HEK293 (cell line): ENCODE measurements around the gene AGAP1.

ENCODE experiments used
- CTCF ChIA-PET: fragments of 350-600 bp; formaldehyde crosslinking; extraction: SDS; loops from one replicate; lab custom pipeline; 2021; ENCODE audit warnings: antibody characterized with exemption; lab: Yijun Ruan, JAX
- POLR2A ChIA-PET: fragments of 300-600 bp; formaldehyde crosslinking; extraction: SDS; loops from one replicate; lab custom pipeline; 2020; ENCODE audit warnings: antibody characterized with exemption, inconsistent platforms; lab: Yijun Ruan, JAX
- H3K27ac ChIP-seq: fragments of 200-500 bp; sonication (Bioruptor generic); 2 replicates; pipeline ENCODE4 v1.5.1; 2014; ENCODE audit warnings: low read depth, low read length, control low read depth, inconsistent platforms; ENCODE audit errors: extremely low read depth
- H3K36me3 ChIP-seq, 2 experiments: fragments of 200-500 bp in 1 of 2; sonication (Bioruptor generic) in 1 of 2; 1 replicate in 1 of 2; 2 replicates in 1 of 2; pipeline ENCODE4 v1.5.1; 2014 to 2017; ENCODE audit warnings: inconsistent platforms in 2 of 2, low read length in 2 of 2; ENCODE audit not compliant: control insufficient read depth in 2 of 2, insufficient read depth in 1 of 2
- H3K4me1 ChIP-seq: fragments of 200-500 bp; sonication (Bioruptor generic); 2 replicates; pipeline ENCODE4 v1.5.1; 2014; ENCODE audit warnings: mild to moderate bottlenecking, low read length, inconsistent platforms; ENCODE audit not compliant: control insufficient read depth, insufficient read depth
- H3K4me3 ChIP-seq: 2 replicates; pipeline ENCODE4 v1.5.1; 2011; ENCODE audit warnings: low read depth, mild to moderate bottlenecking, control low read depth, low read length, moderate library complexity
- H3K9me3 ChIP-seq: fragments of 200-500 bp; sonication (Bioruptor generic); 2 replicates; pipeline ENCODE4 v1.5.1; 2014; ENCODE audit warnings: low read depth, low read length, inconsistent platforms; ENCODE audit not compliant: control insufficient read depth, insufficient read depth
- ATF2 ChIP-seq: fragments of 450-650 bp; formaldehyde crosslinking; IDR thresholded peaks from 2 replicates; pipeline ENCODE4 v1.5.1; 2016; ENCODE audit warnings: missing biosample characterization, missing genetic modification characterization, low read depth
- HIC1 ChIP-seq: fragments of 450-650 bp; formaldehyde crosslinking; IDR thresholded peaks from 2 replicates; pipeline ENCODE4 v1.5.1; 2016; ENCODE audit warnings: missing biosample characterization, missing genetic modification characterization
- KLF9 ChIP-seq: fragments of 450-650 bp; formaldehyde crosslinking; IDR thresholded peaks from 2 replicates; pipeline ENCODE4 v1.5.1; 2016; ENCODE audit warnings: missing biosample characterization, missing genetic modification characterization, low read depth
- OSR2 ChIP-seq: fragments of 450-650 bp; formaldehyde crosslinking; IDR thresholded peaks from 2 replicates; pipeline ENCODE4 v1.5.1; 2016; ENCODE audit warnings: missing biosample characterization, missing genetic modification characterization
- TSHZ1 ChIP-seq: fragments of 450-650 bp; formaldehyde crosslinking; IDR thresholded peaks from 2 replicates; pipeline ENCODE4 v1.5.1; 2016; ENCODE audit warnings: missing biosample characterization, missing genetic modification characterization, borderline replicate concordance
- YY2 ChIP-seq: fragments of 450-650 bp; formaldehyde crosslinking; IDR thresholded peaks from 2 replicates; pipeline ENCODE4 v1.5.1; 2016; ENCODE audit warnings: missing biosample characterization, missing genetic modification characterization
- ZNF10 ChIP-seq: fragments of 450-650 bp; formaldehyde crosslinking; IDR thresholded peaks from 2 replicates; pipeline ENCODE4 v1.5.1; 2017; ENCODE audit warnings: missing biosample characterization, missing genetic modification characterization
- ZNF26 ChIP-seq: fragments of 450-650 bp; formaldehyde crosslinking; IDR thresholded peaks from 2 replicates; pipeline ENCODE4 v1.5.1; 2016; ENCODE audit warnings: missing biosample characterization, missing genetic modification characterization
- ZNF350 ChIP-seq: fragments of 450-650 bp; formaldehyde crosslinking; IDR thresholded peaks from 2 replicates; pipeline ENCODE4 v1.5.0; 2017; ENCODE audit warnings: missing biosample characterization, mild to moderate bottlenecking, missing genetic modification characterization
- ZNF37A ChIP-seq: fragments of 450-650 bp; IDR thresholded peaks from 2 replicates; pipeline ENCODE4 v1.5.1; 2018; ENCODE audit warnings: missing biosample characterization, missing genetic modification characterization
- ZNF473 ChIP-seq: fragments of 450-650 bp; formaldehyde crosslinking; IDR thresholded peaks from 2 replicates; pipeline ENCODE4 v1.5.1; 2017; ENCODE audit warnings: missing biosample characterization, missing genetic modification characterization
- ZNF514 ChIP-seq: fragments of 450-650 bp; formaldehyde crosslinking; IDR thresholded peaks from 2 replicates; pipeline ENCODE4 v1.5.1; 2016; ENCODE audit warnings: missing biosample characterization, missing genetic modification characterization
- ZNF624 ChIP-seq: fragments of 450-650 bp; formaldehyde crosslinking; IDR thresholded peaks from 2 replicates; pipeline ENCODE4 v1.5.1; 2017; ENCODE audit warnings: missing biosample characterization, missing genetic modification characterization
- ZNF677 ChIP-seq: fragments of 450-650 bp; IDR thresholded peaks from 2 replicates; pipeline ENCODE4 v1.5.0; 2018; ENCODE audit warnings: missing biosample characterization, mild to moderate bottlenecking, missing genetic modification characterization, moderate library complexity
- ZNF791 ChIP-seq: fragments of 450-650 bp; formaldehyde crosslinking; IDR thresholded peaks from 2 replicates; pipeline ENCODE4 v1.5.1; 2016; ENCODE audit warnings: missing biosample characterization, missing genetic modification characterization
- ZSCAN16 ChIP-seq: fragments of 450-650 bp; formaldehyde crosslinking; IDR thresholded peaks from 2 replicates; pipeline ENCODE4 v1.5.1; 2016; ENCODE audit warnings: missing biosample characterization, missing genetic modification characterization
- ZSCAN30 ChIP-seq: fragments of 450-650 bp; IDR thresholded peaks from 2 replicates; pipeline ENCODE4 v1.5.1; 2018; ENCODE audit warnings: missing biosample characterization, mild to moderate bottlenecking, missing genetic modification characterization, moderate library complexity

Gene AGAP1

GRCh38 chr2:235577404-235578330 lies 83.8 kb downstream of the AGAP1 start:
- ChIA-PET POLR2A (no interaction called here), CTCF (interaction anchor here (0.5 to 1.5 kb wide), 3 partner anchors 16 to 444 kb away, joined by 3 to 5 read pairs (median 3); no protein-coding TSS in a partner anchor)
- Histone ChIP-seq H3K9me3 (no peaks in the 10 kb centered on the region), H3K27ac (no peak overlapping the region), H3K4me3 (no peak overlapping the region), H3K36me3 (no peaks in the 10 kb centered on the region), H3K4me1 (peaks cover 3% of the 10 kb centered on the region)
- no peak for TF ChIP-seq OSR2 (tag by site-specific recombination)
- no peak for TF ChIP-seq ZNF26 (tag by site-specific recombination)

- Histone ChIP-seq H3K27ac (no peak overlapping the region), H3K9me3 (no peaks in the 10 kb centered on the region), H3K4me3 (no peak overlapping the region), H3K36me3 (no peaks in the 10 kb centered on the region), H3K4me1 (no peaks in the 10 kb centered on the region)
- ChIA-PET POLR2A (no interaction called here), CTCF (interaction anchor here (0.6 to 1.5 kb wide), 3 partner anchors 11 to 1443 kb away, joined by 3 to 5 read pairs (median 4); no protein-coding TSS in a partner anchor)
- no peak for TF ChIP-seq ZSCAN16 (tag by site-specific recombination)
- no peak for TF ChIP-seq ZNF677 (tag by site-specific recombination)
- no peak for TF ChIP-seq ZNF350 (tag by site-specific recombination)
- TF ChIP-seq ZSCAN30 (tag by site-specific recombination): no peak
- TF ChIP-seq ZNF473 (tag by site-specific recombination): no peak
- no peak for TF ChIP-seq YY2 (tag by site-specific recombination)
- TF ChIP-seq ZNF791: no peak
- no peak for TF ChIP-seq ZNF10 (tag by site-specific recombination)
- TF ChIP-seq ZNF514: no peak
- TF ChIP-seq ATF2 (tag by site-specific recombination): no peak
- TF ChIP-seq KLF9 (tag by site-specific recombination): no peak
- TF ChIP-seq TSHZ1: no peak
- no peak for TF ChIP-seq HIC1 (tag by site-specific recombination)
- TF ChIP-seq ZNF624: no peak
- no peak for TF ChIP-seq ZNF37A (tag by site-specific recombination)
Measured at GRCh38 chr2:235579128-235579527, 85.3 kb downstream of the AGAP1 start.
